HepG2 (cell line): ENCODE measurements around the gene SLC39A1. TPM values are rescaled to one million over a fixed set of nuclear protein-coding genes. Genes with fewer than 3 reads are reported as not detected.

Source experiments
- BRD4 ChIP-seq: sonication (generic); formaldehyde crosslinking; IDR thresholded peaks from 2 replicates; pipeline ENCODE4 v1.4.0; 2020; ENCODE audit warnings: missing genetic modification reagents
- CBX2 ChIP-seq, 2 experiments: fragments of 200-600 bp in 1 of 2; sonication (generic); formaldehyde crosslinking in 1 of 2; IDR thresholded peaks; 2 replicates each; pipeline versions ENCODE4 v1.7.0 to v1.8.1; 2018 to 2022; ENCODE audit warnings: low read depth in 2 of 2, low read length in 1 of 2, mild to moderate bottlenecking in 1 of 2, missing genetic modification reagents in 1 of 2
- CEBPB ChIP-seq: IDR thresholded peaks from 2 replicates; pipeline ENCODE4 v1.6.1; 2011; ENCODE audit warnings: low read depth, low read length, improper control_type of control experiment, borderline replicate concordance
- CERS6 ChIP-seq: sonication (generic); formaldehyde crosslinking; IDR thresholded peaks from 2 replicates; pipeline ENCODE4 v1.5.0; 2020; ENCODE audit warnings: missing genetic modification reagents
- HINFP ChIP-seq: sonication (generic); formaldehyde crosslinking; IDR thresholded peaks from 2 replicates; pipeline ENCODE4 v1.4.0; 2020; ENCODE audit warnings: low read depth, mild to moderate bottlenecking, missing genetic modification reagents
- HNF1B ChIP-seq: sonication (generic); formaldehyde crosslinking; IDR thresholded peaks from 2 replicates; pipeline ENCODE4 v1.5.1; 2020; ENCODE audit warnings: mild to moderate bottlenecking, moderate library complexity, missing genetic modification reagents
- MTF1 ChIP-seq: sonication (generic); formaldehyde crosslinking; IDR thresholded peaks from 2 replicates; pipeline ENCODE4 v1.5.0; 2020; ENCODE audit warnings: missing genetic modification reagents
- NFAT5 ChIP-seq: sonication (generic); formaldehyde crosslinking; IDR thresholded peaks from 2 replicates; pipeline ENCODE4 v1.4.0; 2020; ENCODE audit warnings: missing genetic modification reagents
- PCBP1 ChIP-seq: fragments of 200-400 bp; formaldehyde crosslinking; IDR thresholded peaks from 2 replicates; pipeline ENCODE4 v1.6.1; 2017; ENCODE audit warnings: mild to moderate bottlenecking, low read depth, low read length, borderline replicate concordance
- THAP9 ChIP-seq: sonication (generic); formaldehyde crosslinking; IDR thresholded peaks from 2 replicates; pipeline ENCODE4; 2020; ENCODE audit warnings: missing genetic modification reagents, mild to moderate bottlenecking, borderline replicate concordance
- ZFP41 ChIP-seq: sonication (generic); formaldehyde crosslinking; IDR thresholded peaks from 2 replicates; pipeline ENCODE4 v1.4.0; 2020; ENCODE audit warnings: mild to moderate bottlenecking, missing genetic modification reagents, borderline replicate concordance
- ZNF329 ChIP-seq: sonication (generic); formaldehyde crosslinking; IDR thresholded peaks from 2 replicates; pipeline ENCODE4 v1.9.0; 2021; ENCODE audit warnings: low read depth, mild to moderate bottlenecking, missing genetic modification reagents
- ZNF335 ChIP-seq: sonication (generic); formaldehyde crosslinking; IDR thresholded peaks from 2 replicates; pipeline ENCODE4 v1.4.0; 2020; ENCODE audit warnings: missing genetic modification reagents
- polyA plus RNA-seq, 8 experiments: library from polyadenylated mRNA; depleted of rRNA in 3 of 8; stranded (reverse) in 7 of 8; unstranded in 1 of 8; fragments of >200 nt; fragmentation: Illumina TruSeq in 4 of 8; extraction: Trizol in 4 of 8; gene quantifications; 2 replicates each; pipeline versions ENCODE4 v1.2.1 to v1.2.3, GENCODE V29; 2011 to 2016; ENCODE audit warnings: low read depth in 4 of 8, missing spikeins in 1 of 8, mixed read lengths in 1 of 8; ENCODE audit not compliant: insufficient read depth in 1 of 8
- total RNA-seq, 5 experiments: library from RNA; depleted of rRNA; stranded (reverse); fragments of >200 nt; fragmentation: Illumina TruSeq; extraction: Trizol; gene quantifications; 2 replicates each; pipeline ENCODE4 v1.2.3, GENCODE V29; 2016; ENCODE audit warnings: low read depth in 1 of 5

The SLC39A1 gene
- total and polyA plus RNA-seq, 2 of the 13 experiments (the other 11 are each of a cell fraction or from before 2014, with no cell fraction given), result 71.2 to 78.4 TPM

GRCh38 chr1:153967107-153967999, 4.0 kb upstream of the SLC39A1 start, which contains the start of gene CREB3L4 (continued):
- TF ChIP-seq CBX2 (IDR thresholded peaks at IDR 0.05; ENCODE audit: low read depth, low read length), result no peak
- TF ChIP-seq CBX2 (CRISPR knock-in tag; IDR thresholded peaks at IDR 0.05; ENCODE audit: low read depth), result no peak; the same call in 1 of the 2 replicates
- TF ChIP-seq PCBP1, result 0 out of 2 replicates have a peak, but pooled peaks have one; percentile 64
- TF ChIP-seq NFAT5 (CRISPR knock-in tag), result 0 out of 2 replicates have a peak, but pooled peaks have one; percentile 29
- peak; percentile 74; the same call in 1 of the 2 replicates for TF ChIP-seq ZNF335
- TF ChIP-seq CEBPB, result no peak; the same call in 1 of the 2 replicates
- no peak for TF ChIP-seq MTF1
- TF ChIP-seq HINFP, result peak; percentile 84
- TF ChIP-seq CERS6, result no peak
- TF ChIP-seq ZFP41 (CRISPR knock-in tag), result no peak
- no peak; the same call in 1 of the 2 replicates for TF ChIP-seq ZNF329
- peak; percentile 83 for TF ChIP-seq HNF1B (CRISPR knock-in tag)
- TF ChIP-seq THAP9, result 0 out of 2 replicates have a peak, but pooled peaks have one; percentile 64
- 0 out of 2 replicates have a peak, but pooled peaks have one; percentile 48 for TF ChIP-seq BRD4
